ENCODE results near the gene KCTD6. TPM values are rescaled to one million over a fixed set of nuclear protein-coding genes. Genes with fewer than 3 reads are reported as not detected.
A peak's percentile ranks its signal among the peaks of the same experiment; 100 is the strongest.

Gene KCTD6
- total RNA-seq, 1 donor from 2014 or later: 14.4 TPM

DNA sequence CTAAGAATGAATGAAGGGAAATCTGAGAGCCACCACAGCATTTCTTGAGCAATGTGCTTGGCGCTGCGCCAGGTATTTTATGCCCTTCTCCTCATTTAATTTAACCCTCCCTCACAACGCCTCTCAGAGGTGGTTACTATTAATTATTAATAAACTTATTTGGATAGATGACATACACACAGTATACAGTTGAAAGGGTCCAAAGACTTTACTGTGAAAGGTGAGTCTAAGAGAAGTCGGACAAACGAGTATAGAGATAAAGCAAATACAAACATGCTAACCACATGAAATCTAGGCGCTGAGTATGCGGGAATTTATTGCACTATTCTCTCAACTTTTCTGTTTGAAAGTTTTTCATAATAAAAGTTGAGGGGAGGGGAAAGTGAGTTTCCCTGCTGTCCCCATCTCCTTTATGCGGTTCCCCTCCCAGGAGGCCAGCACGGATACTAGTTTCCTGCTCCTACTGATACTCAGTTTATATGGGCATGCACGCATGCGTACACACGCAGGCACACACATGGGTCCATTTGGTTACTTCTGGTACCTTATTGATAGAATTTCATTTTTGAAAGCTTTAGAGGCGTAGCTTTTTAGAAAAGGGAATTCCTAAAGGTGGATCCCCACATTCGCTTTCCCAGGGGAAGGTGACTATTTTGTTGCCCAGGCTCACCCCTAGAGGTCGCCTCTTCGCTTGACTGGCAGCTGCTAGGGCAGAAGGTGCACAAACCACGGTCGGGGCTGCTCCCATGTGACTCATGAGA is 28.5 kb upstream of the KCTD6 start:
- Mint-ChIP-seq H3K4me1 (ENCODE audit: unreplicated experiment) (peaks cover 21% of the 10 kb centered on the region), H3K36me3 (ENCODE audit: unreplicated experiment) (no peaks in the 10 kb centered on the region), H3K27ac (ENCODE audit: unreplicated experiment) (no peak overlapping the region), H3K4me3 (ENCODE audit: unreplicated experiment) (no peak overlapping the region), H3K27me3 (ENCODE audit: unreplicated experiment) (no peaks in the 10 kb centered on the region), H3K9me3 (ENCODE audit: unreplicated experiment) (no peaks in the 10 kb centered on the region)
- TF ChIP-seq, protein P1, sequence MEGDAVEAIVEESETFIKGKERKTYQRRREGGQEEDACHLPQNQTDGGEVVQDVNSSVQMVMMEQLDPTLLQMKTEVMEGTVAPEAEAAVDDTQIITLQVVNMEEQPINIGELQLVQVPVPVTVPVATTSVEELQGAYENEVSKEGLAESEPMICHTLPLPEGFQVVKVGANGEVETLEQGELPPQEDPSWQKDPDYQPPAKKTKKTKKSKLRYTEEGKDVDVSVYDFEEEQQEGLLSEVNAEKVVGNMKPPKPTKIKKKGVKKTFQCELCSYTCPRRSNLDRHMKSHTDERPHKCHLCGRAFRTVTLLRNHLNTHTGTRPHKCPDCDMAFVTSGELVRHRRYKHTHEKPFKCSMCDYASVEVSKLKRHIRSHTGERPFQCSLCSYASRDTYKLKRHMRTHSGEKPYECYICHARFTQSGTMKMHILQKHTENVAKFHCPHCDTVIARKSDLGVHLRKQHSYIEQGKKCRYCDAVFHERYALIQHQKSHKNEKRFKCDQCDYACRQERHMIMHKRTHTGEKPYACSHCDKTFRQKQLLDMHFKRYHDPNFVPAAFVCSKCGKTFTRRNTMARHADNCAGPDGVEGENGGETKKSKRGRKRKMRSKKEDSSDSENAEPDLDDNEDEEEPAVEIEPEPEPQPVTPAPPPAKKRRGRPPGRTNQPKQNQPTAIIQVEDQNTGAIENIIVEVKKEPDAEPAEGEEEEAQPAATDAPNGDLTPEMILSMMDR (IDR thresholded peaks at IDR 0.05): peak; percentile 76
- no peak for DNase-seq (ENCODE audit: extremely low spot score, unreplicated experiment)

DNA sequence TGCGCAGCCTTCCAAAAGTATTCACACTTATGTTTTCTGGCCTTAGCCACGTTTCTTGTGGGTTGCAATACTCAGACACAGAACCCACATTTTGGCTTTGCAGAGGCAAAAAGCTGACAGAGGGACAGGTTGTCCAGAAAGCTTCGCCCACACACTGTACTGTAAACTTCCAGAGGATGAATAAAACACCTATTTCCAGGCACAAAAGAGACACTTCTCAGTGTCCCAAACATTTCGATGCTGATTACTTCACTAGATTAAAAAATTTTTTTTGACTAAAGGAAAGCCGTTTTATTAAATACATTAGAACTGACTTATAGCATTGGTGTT is 28.0 kb upstream of the KCTD6 start:
- Mint-ChIP-seq H3K27ac (ENCODE audit: unreplicated experiment) (no peak overlapping the region), H3K4me3 (ENCODE audit: unreplicated experiment) (no peak overlapping the region), H3K9me3 (ENCODE audit: unreplicated experiment) (no peaks in the 10 kb centered on the region)

DNA sequence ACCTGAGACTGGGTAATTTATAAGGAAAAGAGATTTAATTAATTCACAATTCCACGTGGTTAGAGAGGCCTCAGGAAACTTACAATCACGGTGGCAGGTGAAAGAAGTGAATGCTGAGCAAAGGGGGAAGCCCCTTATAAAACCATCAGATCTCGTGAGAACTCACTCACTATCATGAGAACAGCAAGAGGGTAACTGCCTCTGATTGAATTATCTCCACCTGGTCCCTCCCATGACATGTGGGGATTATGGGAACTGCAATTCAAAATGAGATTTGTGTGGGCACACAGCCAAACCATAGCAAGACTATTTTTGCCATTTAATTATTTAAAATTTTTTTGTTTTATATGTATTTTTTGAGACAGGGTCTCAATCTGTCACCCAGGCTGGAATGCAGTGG is 27.0 kb upstream of the KCTD6 start:
- TF ChIP-seq, protein P1 (IDR thresholded peaks at IDR 0.05): no peak
- DNase-seq (ENCODE audit: extremely low spot score, unreplicated experiment): no peak
- peaks cover 28% of the 10 kb centered on the region for H3K4me1 Mint-ChIP-seq (ENCODE audit: unreplicated experiment)
- no peaks in the 10 kb centered on the region for H3K36me3 Mint-ChIP-seq (ENCODE audit: unreplicated experiment)
- no peaks in the 10 kb centered on the region for H3K9me3 Mint-ChIP-seq (ENCODE audit: unreplicated experiment)
- H3K27ac Mint-ChIP-seq (ENCODE audit: unreplicated experiment): no peak overlapping the region
- no peaks in the 10 kb centered on the region for H3K27me3 Mint-ChIP-seq (ENCODE audit: unreplicated experiment)
- no peak overlapping the region for H3K4me3 Mint-ChIP-seq (ENCODE audit: unreplicated experiment)

More for the DNA sequence above, 28.0 kb upstream of the KCTD6 start:
- Mint-ChIP-seq H3K4me1 (ENCODE audit: unreplicated experiment) (peaks cover 21% of the 10 kb centered on the region), H3K27me3 (ENCODE audit: unreplicated experiment) (no peaks in the 10 kb centered on the region), H3K36me3 (ENCODE audit: unreplicated experiment) (no peaks in the 10 kb centered on the region)
- DNase-seq (ENCODE audit: extremely low spot score, unreplicated experiment): no peak
- TF ChIP-seq, protein P1 (IDR thresholded peaks at IDR 0.05): peak; percentile 2

DNA sequence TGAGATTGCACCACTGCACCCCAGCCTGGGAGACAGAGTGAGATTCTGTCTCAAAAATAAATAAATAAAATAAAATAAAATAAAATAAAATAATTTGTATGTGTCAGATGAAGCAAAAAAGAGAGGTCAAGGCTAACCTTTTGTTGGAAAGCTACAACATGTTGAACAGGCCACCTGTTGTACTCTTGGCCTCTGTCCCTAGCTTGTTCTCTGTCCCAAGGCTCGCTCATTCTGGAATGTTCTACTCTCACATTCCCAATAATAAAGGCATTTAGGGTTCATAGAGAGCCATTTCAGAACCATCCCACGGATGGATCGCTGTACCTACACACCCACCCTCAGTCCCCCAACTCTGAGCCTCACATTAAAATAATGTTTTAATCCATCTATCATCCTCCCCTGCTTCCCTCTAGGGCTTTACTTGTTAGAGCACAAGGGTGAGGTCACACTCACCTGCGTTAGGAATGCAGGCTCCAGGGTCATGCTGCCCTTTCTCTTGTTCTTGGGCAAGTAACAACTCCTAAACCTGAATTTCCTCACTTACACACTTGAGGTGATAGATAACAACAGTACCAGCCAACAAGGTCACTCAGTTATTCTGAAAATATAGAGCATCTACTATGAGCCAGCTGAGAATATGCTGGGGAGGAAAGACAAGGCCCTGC is 24.9 kb upstream of the KCTD6 start:
- Mint-ChIP-seq H3K4me1 (ENCODE audit: unreplicated experiment) (peaks cover 50% of the 10 kb centered on the region), H3K27ac (ENCODE audit: unreplicated experiment) (no peak overlapping the region), H3K27me3 (ENCODE audit: unreplicated experiment) (no peaks in the 10 kb centered on the region), H3K9me3 (ENCODE audit: unreplicated experiment) (no peaks in the 10 kb centered on the region), H3K36me3 (ENCODE audit: unreplicated experiment) (no peaks in the 10 kb centered on the region), H3K4me3 (ENCODE audit: unreplicated experiment) (no peak overlapping the region)
- TF ChIP-seq, protein P1 (IDR thresholded peaks at IDR 0.05): no peak
- no peak for DNase-seq (ENCODE audit: extremely low spot score, unreplicated experiment)

DNA sequence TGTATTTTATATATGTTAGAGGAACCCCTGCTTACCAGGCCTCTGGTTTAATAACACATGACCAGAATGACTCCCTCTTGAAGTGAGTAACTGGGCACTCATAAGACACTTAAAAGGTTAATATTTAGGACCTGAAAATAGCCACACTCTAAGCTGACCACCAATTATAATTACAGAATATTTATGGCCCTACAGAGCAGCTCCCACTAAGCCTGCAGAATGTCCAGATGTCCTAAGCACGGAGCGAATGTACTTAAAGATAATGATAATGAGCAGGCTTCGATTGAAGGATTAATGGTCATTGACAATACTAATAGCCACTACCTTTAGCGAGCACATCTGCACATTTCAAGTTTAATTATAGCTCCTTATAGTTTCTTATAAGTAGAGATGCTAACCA is 22.8 kb upstream of the KCTD6 start:
- TF ChIP-seq, protein P1 (IDR thresholded peaks at IDR 0.05): no peak
- no peak for DNase-seq (ENCODE audit: extremely low spot score, unreplicated experiment)

More for the DNA sequence above, 22.8 kb upstream of the KCTD6 start:
- no peaks in the 10 kb centered on the region for H3K9me3 Mint-ChIP-seq (ENCODE audit: unreplicated experiment)
- no peaks in the 10 kb centered on the region for H3K36me3 Mint-ChIP-seq (ENCODE audit: unreplicated experiment)
- H3K27me3 Mint-ChIP-seq (ENCODE audit: unreplicated experiment): no peaks in the 10 kb centered on the region
- H3K4me3 Mint-ChIP-seq (ENCODE audit: unreplicated experiment): no peak overlapping the region
- peaks cover 49% of the 10 kb centered on the region for H3K4me1 Mint-ChIP-seq (ENCODE audit: unreplicated experiment)
- H3K27ac Mint-ChIP-seq (ENCODE audit: unreplicated experiment): no peak overlapping the region

Measured in osteocyte (in vitro differentiated cells).